Islet precursor cell (in vitro differentiated cells): ENCODE results near the gene ABLIM2.

ENCODE experiments used
- DNase-seq: peaks from one replicate; pipeline ENCODE4 v3.0.0-alpha.2; 2018

The ABLIM2 gene

DNA sequence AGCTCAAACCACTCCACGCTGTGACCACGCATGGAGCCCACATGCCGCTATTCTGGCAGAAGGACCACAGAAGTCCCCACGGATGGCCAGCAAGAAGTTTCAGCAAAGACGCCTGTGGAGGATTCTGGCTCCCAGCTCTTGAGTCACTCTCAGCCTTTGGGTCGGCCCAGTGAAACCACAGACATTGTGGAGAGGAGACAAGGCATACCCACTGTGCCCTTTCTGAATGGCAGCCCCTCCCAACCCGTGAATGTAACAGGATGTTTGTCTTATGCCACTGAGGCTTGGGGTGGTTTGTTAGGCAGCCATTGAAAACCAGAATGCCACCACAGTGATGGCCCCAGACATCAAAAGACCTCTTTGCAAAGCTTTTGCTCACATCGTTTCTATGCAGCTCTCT lies 42.7 kb downstream of the ABLIM2 start:
- DNase-seq = no peak

DNA sequence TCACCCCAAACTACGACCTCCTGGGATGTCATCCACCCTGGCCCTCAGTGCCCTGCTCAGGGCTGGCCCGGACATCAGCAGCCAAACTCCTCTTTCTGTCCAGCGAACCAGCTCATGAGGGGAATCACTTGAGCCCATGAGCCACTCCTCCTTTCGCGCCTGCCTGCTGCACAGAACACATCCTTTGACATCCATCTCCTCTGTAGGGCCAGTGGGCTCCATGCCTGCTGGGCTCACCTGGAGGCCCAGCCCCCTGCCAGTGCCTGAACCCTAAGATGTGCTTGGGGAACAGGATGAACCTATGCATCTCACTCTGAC lies 43.5 kb downstream of the ABLIM2 start:
- no peak for DNase-seq

DNA sequence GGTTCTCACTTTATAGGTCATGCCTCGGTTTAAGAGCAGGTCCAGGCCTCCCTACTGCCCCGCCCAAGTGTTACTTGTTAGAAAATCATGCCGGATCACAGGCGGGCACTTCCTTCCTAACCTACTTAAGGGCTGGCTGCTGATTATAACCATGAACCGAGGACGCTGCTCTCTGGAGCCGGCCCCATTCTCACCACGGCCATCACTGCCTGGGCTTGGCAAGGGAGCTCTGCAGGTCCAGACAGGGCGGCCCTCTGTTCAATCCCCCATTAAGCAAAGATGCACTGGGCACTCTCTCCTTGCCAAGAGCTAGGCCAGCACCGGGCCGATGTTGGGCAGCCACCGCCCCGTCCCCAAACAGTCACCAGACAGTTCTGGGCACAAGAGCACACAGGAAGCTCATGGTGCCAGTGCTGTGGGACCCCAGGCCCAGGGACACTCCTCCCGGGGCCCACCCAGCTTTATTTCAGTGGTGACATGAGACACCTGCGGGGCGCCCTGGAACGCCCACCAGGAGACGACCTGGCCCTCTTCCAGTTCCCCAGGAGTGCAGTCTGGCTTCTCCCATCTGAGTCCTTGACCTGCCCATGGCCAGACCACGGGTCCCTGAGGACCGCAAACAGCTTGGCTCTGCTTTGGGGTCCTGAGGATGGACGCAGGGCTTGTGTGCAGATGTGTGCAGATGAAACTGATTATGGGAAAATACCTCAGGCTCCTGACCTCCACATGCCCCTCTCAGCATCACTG lies 44.0 kb downstream of the ABLIM2 start:
- DNase-seq = no peak

DNA sequence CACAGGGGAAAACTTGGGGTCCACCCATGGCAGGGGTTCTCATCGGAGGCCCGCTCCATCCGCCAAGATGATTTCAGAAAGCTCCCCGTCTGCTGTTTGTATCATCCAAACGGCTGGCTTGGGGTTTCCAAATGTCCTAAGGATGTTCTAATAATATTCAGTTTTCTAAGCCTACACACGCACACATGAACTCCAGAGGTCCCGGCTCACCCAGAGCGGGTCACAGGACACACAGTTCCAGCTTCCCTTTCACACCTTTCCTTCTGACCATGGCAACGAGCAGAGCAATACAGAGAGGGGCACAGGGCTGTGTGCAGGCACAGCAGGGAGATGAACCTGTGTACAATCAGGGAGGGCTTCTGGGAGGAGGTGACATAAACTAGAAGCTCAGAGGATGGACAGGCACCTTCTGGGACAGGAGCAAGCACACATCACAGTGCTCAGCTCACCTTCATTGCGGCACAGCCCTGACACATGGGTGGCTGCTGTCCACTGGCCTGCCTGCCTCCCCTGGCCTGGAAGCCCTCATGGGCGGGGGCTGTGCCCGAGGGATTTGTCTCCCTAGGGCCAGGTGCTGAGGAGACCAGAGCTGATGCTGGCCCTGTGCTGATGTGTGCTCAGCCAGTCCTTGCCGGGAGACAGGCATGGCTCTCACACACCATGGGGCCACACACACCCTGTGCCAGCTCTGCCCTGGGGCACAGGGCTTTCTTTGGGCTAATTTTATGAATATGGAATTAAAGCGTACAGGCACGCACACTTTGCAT lies 44.8 kb downstream of the ABLIM2 start:
- no peak for DNase-seq

DNA sequence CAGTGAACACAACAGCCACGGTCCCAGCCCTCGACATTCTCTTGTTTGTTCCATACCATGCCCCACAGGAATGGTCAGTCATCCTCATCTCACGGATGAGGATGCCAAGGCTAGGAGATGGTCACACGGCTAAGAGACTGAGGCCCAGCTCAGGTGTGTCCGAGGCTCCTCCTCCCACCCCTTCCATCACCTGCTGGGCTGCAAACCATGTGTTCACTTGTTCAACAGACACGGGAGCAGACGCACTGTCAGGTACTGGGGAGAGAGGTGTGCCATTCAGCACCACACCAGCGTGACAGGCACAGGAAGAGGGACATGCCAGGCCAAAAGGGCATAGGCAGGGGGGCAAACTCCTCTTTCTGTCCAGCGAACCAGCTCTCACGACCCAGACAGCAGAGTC lies 45.9 kb downstream of the ABLIM2 start:
- DNase-seq = no peak

DNA sequence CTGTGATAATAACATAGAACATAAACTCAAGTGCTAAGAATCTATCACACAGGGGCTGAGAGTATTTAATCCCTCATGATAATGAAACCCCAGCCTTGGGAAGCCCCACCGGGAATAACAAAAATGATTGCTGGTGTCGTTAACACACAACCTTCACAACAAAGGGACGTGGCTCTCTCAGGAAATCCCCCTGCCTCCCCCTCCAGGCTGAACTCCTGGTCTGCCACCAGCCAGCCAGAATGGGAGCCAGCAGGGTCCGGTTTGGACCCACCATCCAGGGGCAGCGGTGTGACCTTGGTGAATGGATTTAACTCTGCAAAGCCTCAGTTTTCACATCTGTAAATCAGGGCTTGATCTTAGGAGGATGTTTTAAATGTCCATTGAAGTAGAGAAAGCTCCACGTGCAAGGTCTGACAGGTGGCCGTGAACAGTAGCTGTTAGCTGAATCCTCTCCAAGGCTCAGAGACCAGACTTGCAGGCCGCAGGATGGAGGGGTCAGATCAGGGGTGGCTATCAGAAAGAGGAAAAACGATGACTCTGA lies 46.5 kb downstream of the ABLIM2 start:
- no peak for DNase-seq

DNA sequence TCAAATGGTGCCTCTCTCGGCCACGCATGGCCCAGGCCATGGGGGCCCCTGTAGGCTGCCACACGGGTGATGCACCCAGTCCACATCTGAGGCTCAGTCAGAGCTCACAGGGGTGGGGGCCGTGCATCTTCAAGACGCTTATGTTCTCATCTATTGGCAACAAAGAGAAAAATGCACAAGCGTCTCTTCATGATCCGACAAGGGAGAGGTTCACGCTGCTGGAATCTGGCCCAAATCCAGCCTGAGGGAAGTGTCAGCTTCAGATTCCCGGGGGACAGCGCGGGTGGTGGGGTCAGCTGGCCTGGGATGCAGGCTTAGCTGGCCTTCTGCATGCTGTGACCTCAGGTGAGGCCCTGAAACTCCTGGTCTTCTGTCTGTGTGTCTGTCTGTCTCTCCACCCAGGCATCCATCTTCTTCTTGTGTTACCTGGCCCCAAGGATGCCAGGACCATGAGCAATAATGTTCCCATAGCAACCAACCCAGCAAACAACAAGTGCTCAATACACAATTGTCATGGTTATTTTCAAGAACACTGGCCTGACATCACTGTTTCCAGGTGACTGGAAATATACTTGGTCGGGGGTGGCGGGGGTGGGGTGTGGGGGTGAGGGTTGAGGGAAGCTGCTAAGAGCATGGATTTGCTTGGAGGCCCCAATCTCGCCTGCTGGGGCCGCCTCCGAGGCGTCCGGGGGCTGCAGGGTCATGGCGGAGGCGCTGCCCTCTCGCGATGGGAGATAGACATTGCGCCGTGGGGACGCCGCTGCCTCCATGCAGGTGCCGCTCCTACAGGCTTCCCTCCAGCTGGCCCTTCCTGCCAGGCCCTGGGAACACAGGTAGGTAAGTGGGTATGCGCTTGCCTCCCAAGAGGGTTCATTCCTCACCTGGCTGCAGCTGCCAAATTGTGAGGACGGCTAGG lies 48.3 kb downstream of the ABLIM2 start:
- peak; percentile 86 for DNase-seq

DNA sequence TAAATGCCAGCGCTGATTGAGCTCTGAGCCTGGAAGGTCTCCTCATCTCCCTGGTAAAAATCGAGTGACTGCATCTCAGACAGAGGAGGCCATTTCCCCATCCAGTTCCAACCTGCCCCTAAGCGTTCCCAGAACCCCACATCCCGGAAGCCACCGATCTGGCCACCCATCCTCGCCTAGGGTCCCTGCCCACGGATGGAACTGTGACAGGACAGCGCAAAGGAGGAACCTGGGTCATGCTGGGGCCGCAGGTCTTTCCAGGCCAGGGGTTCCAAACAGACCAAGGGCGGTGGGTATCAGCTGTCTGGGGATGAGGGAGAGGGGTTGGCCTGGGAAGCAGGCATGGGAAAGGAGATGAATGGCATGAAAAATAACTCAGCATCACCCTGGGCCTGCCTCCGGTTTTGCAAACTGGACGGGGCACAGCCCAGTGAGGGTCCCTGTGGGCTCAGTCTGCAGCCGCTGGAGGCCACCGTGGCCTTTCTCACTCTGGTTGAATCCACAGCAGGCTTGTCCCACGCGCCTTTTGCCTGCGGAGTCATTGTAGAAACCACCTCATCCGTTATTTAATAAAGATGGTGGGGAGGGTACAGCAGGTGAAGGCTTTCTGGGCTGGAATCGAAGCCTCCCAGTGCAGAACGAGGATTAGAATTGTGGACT lies 49.1 kb downstream of the ABLIM2 start:
- no peak for DNase-seq

DNA sequence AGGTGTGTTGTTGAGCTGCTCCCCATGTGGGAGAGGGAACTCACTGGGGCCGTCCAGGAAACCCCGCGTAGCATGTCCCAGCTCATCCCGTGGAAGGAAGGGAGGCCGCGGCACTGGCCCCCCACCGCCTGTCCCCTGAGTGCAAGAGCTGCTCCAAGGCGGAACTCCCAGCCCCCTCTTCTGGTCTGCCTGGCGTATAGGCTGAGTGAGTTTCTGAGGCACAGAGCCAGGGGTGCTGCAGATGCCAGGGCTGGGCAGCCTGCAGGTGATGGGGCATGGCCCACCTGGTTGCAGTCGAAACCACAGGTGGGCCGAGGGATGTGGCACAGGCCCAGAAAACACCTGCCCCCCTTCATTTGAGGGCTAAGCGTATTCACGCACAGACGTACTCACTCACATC lies 49.6 kb downstream of the ABLIM2 start:
- no peak for DNase-seq

DNA sequence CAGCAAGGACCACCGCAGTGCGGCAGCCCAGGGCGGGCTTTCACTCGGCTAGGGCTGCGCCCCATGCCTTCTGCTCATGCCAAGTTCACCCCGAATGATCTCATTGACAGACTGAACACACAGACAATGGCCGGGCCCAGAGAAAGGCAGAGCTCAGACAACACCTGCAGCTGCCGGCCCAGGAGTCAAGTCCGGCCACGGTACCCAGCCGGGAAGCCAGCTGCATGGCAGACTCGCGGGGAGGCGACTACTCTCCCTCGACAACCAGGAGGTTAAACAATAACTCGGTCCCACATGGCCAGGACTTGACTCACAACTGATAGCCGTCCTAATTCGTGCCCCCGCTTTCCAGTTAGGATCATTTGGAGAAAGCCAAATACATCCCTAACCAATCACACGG lies 50.4 kb downstream of the ABLIM2 start:
- no peak for DNase-seq

DNA sequence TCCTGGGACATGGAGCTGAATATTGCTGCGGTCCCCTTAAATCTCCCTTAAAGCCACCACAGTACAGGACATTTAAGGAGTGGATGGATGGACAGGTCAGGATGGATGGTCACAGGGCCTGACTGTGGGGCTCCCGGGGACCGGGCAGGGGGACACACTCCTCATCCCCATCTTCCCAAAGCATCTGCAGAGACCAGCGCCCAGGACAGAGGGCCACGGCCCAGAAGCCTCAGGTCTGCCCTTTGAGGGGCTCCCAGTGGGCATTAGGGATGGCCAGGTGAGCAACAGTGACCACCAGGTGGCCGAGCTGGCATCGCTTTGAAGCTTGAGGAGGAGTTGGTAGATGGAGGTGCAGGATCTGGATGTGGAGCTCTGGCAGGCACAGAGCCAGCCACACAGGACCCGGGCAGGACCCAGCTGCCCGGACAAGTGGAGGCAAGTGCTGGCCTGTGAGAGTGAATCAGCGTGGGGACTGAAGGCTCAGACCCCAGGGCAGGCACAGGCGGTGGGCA lies 51.4 kb downstream of the ABLIM2 start:
- DNase-seq = no peak

DNA sequence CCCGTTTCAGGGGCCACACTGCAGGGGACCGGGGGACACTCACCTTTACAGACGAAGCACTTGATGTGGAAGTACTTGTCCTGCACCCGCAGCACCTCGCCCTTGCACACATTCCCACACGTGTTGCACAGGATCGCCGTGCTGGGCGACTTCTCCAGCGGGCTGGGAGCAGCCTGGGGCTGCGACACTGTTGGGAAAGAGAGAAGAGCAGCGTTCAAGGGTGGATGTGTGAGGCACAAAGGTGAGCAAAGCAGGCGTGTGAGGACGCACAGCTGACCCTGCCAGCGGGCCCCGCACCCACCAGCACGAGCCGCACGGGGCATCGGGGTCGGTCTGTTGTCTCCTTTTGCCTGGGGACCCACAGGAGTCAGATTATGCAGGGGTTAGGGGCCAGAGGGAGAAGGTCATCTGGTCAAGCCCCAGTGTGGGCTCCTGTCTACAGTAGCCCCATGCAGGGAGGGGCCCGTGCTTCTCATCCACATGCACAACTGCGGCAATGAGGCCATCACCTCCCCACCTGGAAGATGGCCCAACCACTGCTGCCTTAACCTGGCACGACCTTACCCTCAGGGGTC lies 52.1 kb downstream of the ABLIM2 start:
- DNase-seq = no peak

DNA sequence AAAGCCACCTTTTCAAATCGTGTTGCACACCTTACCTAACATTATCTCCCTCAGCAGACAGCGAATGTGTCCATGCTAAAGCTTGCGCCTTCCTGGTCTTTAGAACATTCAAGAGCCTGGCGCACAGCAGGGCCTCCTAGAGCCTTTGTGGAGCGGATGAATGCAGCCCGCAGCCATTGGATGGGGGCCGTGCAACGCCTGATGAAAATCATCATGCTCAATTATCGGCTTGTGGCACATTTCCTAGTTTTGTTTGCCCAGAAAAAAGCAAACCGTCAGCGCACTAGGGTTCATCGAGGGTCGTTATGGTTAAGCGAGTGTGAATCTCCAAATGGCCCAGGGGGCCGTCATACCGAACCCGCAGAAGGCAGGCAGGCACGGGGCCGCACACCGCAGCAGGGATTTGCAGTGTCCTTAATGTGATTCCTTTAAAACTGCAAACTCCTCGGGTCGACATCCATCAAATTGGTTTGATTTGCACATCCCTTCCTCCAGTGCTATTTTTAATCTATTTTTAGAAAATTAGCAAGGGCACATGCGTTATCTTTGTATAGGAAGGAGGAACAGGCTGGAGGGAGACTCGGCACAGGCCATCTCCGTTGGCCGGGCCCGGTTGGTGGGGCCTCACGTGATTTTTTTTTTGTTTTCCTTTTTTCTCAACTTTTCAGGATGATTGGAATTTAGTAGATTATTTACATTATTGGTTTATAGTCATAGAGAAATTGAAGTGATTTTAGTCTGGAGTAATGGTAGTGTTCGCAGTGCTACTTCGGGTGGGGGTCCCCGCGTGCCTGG lies 53.1 kb downstream of the ABLIM2 start:
- no peak for DNase-seq

DNA sequence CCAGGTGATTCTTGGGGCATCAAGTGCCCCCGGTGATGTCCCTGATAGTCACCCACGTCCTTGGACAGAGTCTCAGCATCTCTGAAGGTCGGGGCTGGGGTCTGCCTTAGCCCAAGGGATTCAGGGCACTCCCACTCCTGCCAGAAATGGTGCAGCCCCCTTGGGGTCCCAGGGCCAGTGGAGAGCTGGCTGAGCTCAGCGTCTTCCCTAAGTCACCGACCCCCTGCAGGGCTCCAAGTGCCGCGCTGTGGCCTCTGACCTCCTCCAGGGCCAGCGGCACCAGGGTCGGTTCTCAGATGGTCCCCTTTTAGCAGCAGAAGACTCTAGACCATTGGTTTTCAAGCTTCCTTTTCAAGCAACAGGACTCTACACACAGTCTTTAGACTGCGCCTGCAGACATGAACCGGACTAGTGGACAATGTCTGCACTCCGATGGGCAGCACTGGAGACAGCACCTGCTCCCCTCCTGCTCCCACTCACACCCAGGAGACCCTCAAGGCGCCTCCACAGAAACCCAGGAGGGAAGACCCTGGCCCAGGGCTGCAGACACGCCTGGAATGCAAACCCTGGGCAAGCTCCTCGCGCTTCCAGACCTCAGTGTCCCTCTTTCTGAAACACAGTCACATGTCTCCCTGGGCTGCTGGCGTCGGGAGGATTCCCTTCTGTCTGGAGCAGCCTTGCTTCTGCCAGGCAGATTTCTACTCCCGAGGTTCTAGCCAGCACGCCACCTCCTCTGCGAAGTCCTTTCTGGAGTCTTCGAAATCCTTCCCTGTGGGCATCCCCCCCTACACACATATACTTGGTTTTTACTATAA lies 53.9 kb downstream of the ABLIM2 start:
- no peak for DNase-seq

DNA sequence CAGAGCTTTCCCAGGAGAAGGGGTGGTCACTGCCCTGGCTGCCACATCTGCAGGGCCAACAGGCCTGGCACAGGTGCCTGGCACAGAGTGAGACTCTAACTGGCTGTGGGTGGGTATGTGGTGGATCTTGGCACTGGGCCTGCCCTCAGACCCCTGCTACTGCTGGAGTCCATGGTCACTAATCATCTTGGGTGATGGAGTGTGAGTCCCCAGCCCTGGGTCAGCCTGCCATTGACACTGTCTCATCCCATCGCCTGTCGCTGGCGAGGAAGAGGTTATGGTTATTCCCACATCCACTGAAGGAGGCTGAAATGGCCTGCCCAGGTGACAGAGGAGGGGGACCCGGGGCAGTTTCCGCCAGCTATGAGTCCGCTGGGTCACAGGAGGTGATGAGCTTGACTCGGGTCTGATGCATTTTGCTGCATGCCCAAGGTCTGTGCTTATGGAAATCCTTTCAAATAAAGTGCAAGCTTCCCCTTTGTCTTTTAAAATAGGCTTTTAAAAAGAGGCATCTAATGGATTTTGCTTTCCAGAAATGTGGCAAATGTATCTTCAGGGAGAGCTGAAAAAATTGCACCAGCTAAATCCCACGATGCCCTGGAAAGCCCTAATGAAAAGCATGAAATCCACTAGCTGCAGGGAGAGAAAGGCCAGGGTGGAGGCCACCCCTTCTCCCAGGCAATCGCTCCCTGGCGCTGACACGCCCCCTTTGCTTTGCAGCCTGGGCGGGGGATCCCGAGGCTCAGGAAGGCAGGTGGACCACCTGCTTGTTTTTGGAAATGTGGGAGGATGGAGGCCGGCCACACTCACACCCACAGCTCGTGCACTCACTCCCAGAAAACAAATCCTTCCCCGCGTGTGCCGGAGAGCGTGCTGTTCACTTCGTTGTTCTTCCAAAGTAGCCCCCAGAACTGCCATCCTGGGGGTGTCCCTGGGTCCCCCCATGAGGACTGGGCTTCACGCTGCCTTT lies 54.9 kb downstream of the ABLIM2 start:
- DNase-seq = no peak

DNA sequence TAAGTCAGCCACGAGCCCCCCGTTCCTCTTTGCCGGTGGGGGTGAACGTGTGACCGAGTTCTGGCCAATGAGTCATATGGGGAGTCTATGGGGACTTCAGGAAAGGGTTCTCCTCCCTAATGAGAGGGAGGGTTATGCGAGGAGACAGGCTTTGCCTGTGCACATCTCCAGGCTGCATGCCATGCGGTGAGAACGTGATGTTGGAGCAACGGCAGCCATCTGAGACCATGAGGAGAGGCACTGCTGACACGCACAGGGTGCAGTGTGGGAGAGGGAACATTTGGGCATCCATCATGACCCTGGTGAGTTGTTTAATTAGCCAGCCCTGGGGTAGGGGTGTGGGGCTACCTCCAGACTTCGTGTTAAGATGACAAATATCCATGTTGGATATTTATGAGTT lies 55.8 kb downstream of the ABLIM2 start:
- DNase-seq = no peak

DNA sequence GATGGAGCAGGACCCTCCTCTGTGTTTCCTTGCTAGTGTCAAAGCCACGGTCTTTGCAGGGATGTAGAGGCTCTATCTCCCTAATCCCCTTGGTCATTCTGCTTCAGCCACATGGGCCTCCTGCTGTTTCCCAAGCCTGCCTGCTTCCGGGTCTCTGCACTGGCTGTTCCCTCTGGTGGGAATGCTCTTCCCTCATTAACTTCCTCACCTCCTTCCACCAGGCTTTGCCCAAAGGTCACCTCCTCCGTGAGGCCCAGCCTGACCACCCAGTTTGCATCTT lies 56.6 kb downstream of the ABLIM2 start:
- no peak for DNase-seq

DNA sequence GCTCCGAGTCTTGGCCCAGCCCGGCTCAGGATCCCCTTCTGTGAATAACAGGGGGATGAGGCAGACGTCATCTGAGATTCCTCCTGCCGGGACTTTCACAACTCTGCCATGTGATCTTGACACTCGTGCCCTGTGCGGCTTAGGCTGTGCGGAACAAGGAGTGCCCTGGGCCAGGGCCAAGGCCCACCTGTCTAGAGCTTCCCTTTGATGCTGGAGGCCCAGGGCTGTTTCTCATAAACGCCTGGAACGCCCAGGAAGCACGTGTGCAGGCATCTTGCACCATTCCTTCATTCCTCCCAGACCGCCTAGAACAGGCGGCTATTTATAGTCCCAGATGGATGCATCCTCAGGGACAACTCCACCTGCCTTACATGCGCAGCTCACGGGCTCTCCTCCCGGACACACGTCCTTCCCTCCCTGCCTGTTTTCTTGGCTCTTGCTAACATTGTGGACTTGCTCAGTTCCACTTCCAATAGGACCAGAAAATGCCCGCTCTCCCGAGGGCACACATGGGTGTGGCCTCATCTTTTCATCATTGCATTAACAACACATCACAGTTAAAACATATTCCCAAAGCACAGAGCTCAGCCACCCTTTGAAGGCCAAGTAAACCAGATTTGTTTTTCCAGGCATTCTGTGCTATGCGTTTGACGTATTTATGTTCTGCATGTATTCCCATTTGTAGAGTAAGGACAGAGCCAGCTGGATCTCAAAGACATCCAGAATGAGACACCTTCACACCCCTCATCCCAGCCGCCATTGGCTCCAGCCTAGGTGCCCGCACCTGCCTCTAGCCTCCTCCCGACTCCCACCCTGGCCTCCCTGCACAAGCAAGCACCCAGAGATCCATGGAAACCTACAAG lies 57.2 kb downstream of the ABLIM2 start:
- DNase-seq = no peak
